SK-N-MC (cell line): ENCODE measurements around the gene ZGRF1.
A peak's percentile ranks its signal among the peaks of the same experiment; 100 is the strongest.
"Not testable (repeated sequence)": the region's sequence is repeated elsewhere in the genome, so short reads cannot be mapped to it uniquely, and the experiment has no call there.

ENCODE experiments used
- DNase-seq: peaks from one replicate; pipeline ENCODE4 v3.0.0-alpha.2; 2011; ENCODE audit warnings: low read depth, low spot score
- H3K27ac ChIP-seq: fragments of 200-600 bp; sonication (generic); 2 replicates; pipeline ENCODE4 v1.5.1; 2016; ENCODE audit warnings: mixed run types
- H3K36me3 ChIP-seq: fragments of 200-600 bp; sonication (generic); 2 replicates; pipeline ENCODE4 v1.6.1; 2017; ENCODE audit warnings: antibody characterized with exemption, low read length, mixed read lengths; ENCODE audit not compliant: insufficient read depth
- H3K4me3 ChIP-seq: fragments of 200-600 bp; sonication (generic); 2 replicates; pipeline ENCODE4 v1.5.1; 2016
- H3K9ac ChIP-seq: fragments of 200-600 bp; sonication (generic); 2 replicates; pipeline ENCODE4 v1.8.0; 2017; ENCODE audit warnings: mixed run types, mixed read lengths; ENCODE audit not compliant: insufficient read length
- H3K9me3 ChIP-seq: fragments of 200-600 bp; sonication (generic); 2 replicates; pipeline ENCODE4 v1.6.1; 2017; ENCODE audit warnings: low read depth, mild to moderate bottlenecking, antibody characterized with exemption, low read length, moderate library complexity, mixed read lengths
- EZH2 ChIP-seq: fragments of 200-600 bp; sonication (generic); IDR thresholded peaks from one replicate; pipeline ENCODE4 v1.6.1; 2017; ENCODE audit warnings: antibody characterized with exemption
- FOXP2 ChIP-seq: optimal IDR thresholded peaks from 2 replicates; pipeline ENCODE3; 2011; ENCODE audit warnings: mild to moderate bottlenecking, moderate library complexity; ENCODE audit not compliant: insufficient read depth; ENCODE audit errors: extremely low read length, control extremely low read depth
- POLR2AphosphoS5 ChIP-seq: IDR thresholded peaks from 2 replicates; pipeline ENCODE4 v1.6.1; 2012; ENCODE audit warnings: mild to moderate bottlenecking, low read depth, low read length, borderline replicate concordance

Gene ZGRF1

DNA sequence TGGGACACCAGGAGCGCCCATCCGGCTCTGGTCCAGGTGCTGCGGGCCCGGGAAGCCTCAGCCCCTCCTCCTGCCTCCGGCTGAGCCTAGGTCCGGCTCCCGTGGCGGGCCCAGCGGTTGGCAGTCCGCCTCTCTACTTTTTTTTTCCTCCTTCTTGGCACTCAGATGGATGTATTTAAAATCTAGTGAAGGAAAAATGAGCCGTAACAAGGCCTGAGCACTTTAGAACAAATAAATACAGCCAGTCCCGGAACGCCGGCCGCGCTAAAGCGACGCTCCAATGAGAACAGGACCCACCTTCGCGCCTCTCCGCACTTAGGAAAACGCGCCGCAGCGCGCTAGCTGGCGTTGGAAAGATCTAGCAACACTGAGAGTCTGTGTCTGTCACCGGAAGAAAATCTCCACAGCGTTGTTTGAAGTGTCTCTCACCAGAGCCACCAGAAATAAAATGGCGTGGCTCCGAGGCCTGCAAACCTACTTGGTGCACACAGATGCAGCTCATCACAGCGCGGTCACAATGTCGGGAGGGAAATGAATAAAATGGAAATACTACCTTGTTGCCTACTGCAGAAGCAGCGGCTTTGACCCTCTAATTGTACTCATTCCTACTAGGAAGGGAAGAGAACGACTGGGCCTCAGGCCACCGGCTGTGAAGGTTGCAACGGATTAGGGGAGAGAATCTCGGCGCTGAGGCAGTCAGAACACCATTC, 125.5 kb downstream of the ZGRF1 start:
- no peaks in the 10 kb centered on the region for H3K36me3 ChIP-seq
- TF ChIP-seq FOXP2 (no peak), EZH2 (no peak)
- no peak overlapping the region for H3K4me3 ChIP-seq

DNA sequence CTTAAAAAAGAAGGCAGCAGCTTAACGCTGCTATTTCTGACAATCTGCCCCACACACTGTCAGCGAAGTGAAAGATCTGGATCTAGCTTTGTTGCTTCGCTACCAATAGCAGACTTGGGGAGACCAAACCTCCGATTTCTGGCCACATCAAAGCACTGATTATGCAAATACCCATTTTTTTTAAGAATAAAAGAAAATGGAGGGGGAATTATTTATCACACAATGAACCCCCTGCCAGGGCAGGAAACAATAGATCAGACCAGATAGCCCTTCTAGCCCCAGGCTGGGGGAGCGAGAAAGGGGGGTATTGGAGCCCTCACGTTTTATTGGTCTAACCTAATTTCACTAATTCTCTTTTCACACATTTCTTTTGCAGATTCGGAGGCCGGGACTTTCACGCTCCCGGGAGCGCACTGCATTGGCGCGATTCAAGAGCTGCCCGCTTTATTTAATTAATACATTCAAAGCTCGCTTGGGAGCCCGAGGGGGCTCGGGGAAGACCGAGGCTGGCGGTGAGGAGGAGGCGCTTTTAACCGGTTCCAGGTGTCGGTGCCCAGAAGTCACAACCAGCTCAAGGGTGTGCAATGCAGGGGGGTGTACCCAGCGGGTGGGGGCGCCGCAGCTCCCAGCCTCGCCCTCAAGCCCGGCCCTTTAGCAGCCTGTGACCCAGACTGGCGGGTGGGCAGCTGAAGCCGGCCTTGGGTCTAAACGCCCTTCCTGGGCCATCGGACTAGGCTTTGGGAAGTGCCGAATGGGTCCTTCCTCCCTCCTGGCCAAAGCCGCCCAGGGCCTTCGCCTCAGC, 126.2 kb downstream of the ZGRF1 start:
- Histone ChIP-seq H3K27ac (no peak overlapping the region), H3K9ac (peak overlapping the region; percentile 48), H3K36me3 (no peaks in the 10 kb centered on the region), H3K9me3 (no peaks in the 10 kb centered on the region), H3K4me3 (peak overlapping the region; percentile 72)
- DNase-seq: no peak
- no peak for TF ChIP-seq EZH2
- TF ChIP-seq POLR2AphosphoS5: no peak
- no peak for TF ChIP-seq FOXP2

More for the DNA sequence above, 125.5 kb downstream of the ZGRF1 start:
- DNase-seq: no peak
- Histone ChIP-seq H3K9ac (no peak overlapping the region), H3K27ac (no peak overlapping the region), H3K9me3 (no peaks in the 10 kb centered on the region)

DNA sequence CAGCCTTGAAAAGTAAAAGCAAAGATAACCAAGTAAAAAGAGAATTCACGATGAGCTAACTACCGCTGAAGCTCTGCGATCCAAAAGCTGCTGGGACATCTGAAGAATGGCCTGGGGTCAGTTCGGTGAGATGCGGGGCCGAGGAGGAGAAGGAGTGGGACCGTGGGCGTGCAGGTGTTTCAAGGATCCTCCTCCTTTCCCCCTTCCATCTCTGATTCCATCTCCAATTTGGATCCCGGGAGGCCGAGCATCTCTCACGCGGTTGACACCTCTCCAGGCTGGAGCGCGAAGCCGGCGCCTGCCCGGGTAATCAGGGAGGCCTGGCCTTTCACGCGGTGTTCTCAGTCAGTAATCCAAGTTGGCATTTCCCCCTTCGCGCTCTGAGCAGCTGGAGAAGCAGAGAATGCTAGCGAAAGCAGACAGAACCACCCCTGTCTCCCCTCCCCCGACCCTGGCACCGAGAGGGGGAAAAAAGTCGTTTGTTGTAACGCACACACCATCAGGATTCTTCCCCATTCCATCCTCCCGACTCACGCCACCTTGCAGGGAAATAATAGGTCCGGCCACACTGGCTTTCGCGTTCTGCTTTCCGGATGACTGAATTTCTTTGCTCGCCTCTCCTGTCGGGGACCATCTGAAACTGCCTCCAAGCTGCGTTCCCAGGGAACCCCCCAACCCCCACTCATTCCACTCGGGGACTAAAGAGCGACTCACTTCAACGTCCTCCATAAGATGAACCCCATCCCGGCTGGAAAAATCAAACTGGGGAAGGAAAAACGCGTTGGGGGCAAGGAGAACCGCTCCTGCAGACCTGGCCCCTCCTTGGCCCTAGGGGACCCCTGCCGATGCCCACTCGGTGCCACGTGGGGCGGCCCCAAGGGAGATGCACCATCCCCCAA, 127.2 kb downstream of the ZGRF1 start:
- no peak overlapping the region for H3K9ac ChIP-seq
- H3K36me3 ChIP-seq: no peaks in the 10 kb centered on the region
- TF ChIP-seq EZH2 (no peak), POLR2AphosphoS5 (no peak), FOXP2 (no peak)
- no peaks in the 10 kb centered on the region for H3K9me3 ChIP-seq
- DNase-seq: no peak
- no peak overlapping the region for H3K27ac ChIP-seq
- H3K4me3 ChIP-seq: peak overlapping the region; percentile 54

GRCh38 chr4:112508356-112508755, 128.4 kb downstream of the ZGRF1 start:
- DNase-seq: no peak
- Histone ChIP-seq H3K9ac (no peak overlapping the region), H3K4me3 (no peak overlapping the region), H3K9me3 (no peaks in the 10 kb centered on the region), H3K36me3 (no peaks in the 10 kb centered on the region), H3K27ac (no peak overlapping the region)
- TF ChIP-seq EZH2 (no peak), POLR2AphosphoS5 (no peak), FOXP2 (no peak)

DNA sequence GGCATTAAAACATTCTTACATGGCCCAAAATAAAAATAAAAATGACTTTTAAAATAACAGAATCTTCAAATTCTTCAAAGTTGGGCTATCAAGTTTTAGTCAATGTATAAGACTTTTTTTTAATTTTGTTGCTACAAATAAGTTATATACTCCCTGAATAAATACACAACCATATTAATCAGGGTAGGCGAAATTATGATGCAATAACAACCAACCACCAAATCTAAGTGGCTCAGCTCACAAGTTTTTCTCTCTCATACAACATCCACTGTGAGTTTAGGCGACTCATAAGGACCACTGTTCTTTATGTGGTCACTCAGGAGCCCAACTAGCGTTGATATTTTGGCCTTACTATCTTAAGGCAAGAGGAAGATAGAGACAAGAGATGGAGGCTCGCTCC, 131.9 kb downstream of the ZGRF1 start:
- Histone ChIP-seq H3K27ac (no peak overlapping the region), H3K9ac (no peak overlapping the region), H3K36me3 (no peaks in the 10 kb centered on the region), H3K4me3 (no peak overlapping the region), H3K9me3 (no peaks in the 10 kb centered on the region)
- no peak for DNase-seq
- TF ChIP-seq EZH2 (no peak), POLR2AphosphoS5 (no peak), FOXP2 (no peak)

- no peak overlapping the region for H3K4me3 ChIP-seq
- no peak overlapping the region for H3K27ac ChIP-seq
- TF ChIP-seq EZH2 (no peak), POLR2AphosphoS5 (no peak), FOXP2 (no peak)
- H3K9ac ChIP-seq: no peak overlapping the region
- no peak for DNase-seq
- H3K36me3 ChIP-seq: no peaks in the 10 kb centered on the region
- H3K9me3 ChIP-seq: no peaks in the 10 kb centered on the region
These were observed 133.8 kb downstream of the ZGRF1 start for GRCh38 chr4:112502871-112503270.

- no peak overlapping the region for H3K27ac ChIP-seq
These were observed 144.4 kb downstream of the ZGRF1 start for GRCh38 chr4:112492321-112492720.

DNA sequence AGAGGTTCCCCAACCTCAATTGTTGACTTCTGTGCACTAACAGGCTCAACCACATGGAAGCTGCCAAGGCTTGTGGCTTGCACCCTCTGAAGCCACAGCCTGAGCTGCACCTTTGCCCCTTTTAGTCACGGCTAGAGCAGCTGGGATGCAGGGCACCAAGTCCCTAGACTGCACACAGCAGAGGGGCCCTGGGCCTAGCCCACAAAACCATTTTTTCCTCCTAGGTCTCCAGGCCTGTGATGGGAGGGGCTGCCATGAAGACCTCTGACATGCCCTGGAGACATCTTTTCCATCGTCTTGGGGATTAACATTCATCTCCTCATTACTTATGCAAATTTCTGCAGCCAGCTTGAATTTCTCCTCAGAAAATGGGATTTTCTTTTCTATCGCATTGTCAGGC, 145.9 kb downstream of the ZGRF1 start:
- H3K27ac ChIP-seq, H3K36me3 ChIP-seq, DNase-seq, H3K9me3 ChIP-seq, H3K9ac ChIP-seq, H3K4me3 ChIP-seq: not testable (repeated sequence)

More at GRCh38 chr4:112492321-112492720, 144.4 kb downstream of the ZGRF1 start:
- Histone ChIP-seq H3K36me3 (no peaks in the 10 kb centered on the region), H3K4me3 (no peak overlapping the region), H3K9ac (no peak overlapping the region), H3K9me3 (peaks cover 2% of the 10 kb centered on the region; the same call in 1 of the 2 replicates)
- TF ChIP-seq EZH2 (no peak), POLR2AphosphoS5 (no peak), FOXP2 (no peak)
- no peak for DNase-seq
